HG03571 (cell line): ENCODE results near the gene TBRG1.
A peak's percentile ranks its signal among the peaks of the same experiment; 100 is the strongest.

Experiments used
- ATAC-seq: cut with Tn5 transposase; IDR thresholded peaks from one replicate; pipeline ENCODE4 v1.9.1; 2021; ENCODE audit not compliant: unreplicated experiment

TBRG1 gene

DNA sequence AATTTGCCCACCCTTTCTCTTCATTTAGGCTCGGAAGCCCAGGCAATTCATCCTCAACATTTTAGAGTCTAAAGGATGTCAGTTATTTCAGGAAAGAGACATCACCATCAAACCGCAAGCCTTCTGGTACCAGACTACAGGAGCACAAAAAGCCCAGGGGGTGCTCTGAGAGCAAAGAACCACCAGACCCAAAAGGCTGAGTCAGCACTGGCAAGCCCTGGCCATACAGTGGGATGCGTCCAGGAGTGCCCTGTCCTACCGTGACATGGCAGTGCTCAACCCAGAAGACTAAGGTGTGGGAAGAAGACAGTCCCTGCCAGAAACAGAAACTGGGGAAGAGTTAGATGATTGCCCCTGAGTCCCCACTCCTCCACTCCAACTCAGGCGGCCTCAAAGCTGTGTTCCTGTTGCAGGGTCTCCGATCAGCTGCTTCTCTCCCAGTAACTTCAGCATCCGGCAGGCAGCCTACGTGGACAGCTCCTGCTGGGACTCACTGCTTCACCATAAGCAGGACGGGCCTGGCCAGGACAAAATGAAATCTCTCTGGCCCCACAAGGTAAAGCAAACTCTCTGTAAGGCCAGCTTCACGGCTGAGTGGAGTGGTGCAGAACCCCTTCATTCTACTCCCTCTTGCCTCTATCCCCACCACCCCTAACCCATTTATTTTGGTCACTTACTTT, 10.0 kb upstream of the TBRG1 start:
- no peak for ATAC-seq

DNA sequence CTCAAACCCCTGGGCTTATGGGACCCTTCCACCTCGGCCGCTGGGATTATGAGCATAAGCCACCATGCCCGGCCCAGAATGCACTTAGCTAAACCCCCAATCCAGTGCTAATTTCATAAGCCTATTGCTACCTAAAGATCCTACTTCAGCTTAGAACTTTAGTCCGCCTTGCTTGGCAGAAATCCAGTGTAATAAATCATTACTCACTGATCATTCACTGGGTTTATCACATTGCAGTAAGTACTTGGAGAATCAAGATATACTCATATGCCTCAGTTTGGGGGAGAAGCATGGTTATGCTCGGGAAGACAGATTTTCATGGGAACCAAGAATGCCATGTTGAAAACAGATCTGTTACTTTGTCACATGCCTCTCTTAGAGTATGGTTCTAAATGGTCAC, 3.8 kb upstream of the TBRG1 start:
- no peak for ATAC-seq

GRCh38 chr11:124623861-124624525, 1.3 kb downstream of the TBRG1 start:
- ATAC-seq: no peak

DNA sequence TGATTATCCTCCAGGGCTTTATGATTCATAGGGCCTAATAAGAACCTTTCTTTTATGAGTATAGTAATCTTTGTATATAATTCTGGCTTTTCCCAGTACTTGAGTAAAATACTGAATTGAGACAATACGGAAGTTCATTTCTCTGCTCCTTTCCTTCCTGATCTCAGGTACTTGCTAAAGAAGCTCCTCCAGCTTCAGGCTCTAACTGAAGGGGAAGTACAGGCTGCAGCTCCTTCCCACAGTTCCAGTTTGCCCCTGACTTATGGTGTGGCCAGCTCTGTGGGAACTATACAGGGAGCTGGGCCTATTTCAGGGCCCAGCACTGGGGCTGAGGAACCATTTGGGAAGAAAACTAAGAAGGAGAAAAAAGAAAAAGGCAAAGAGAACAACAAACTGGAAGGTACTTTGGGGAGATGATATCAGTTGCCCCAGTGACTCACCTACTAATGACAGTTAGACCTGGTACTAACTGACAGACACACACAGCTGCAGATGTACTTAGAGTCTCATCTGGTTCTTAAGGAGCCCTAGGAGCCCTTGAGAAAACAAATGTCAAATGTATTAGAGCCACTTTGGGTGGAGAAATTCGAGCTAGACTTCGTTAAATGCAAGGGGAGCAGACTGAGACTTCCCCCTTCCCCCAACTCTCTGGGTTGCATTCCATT, 3.0 kb downstream of the TBRG1 start:
- no peak for ATAC-seq

GRCh38 chr11:124627546-124627945, 4.9 kb downstream of the TBRG1 start:
- ATAC-seq: no peak

DNA sequence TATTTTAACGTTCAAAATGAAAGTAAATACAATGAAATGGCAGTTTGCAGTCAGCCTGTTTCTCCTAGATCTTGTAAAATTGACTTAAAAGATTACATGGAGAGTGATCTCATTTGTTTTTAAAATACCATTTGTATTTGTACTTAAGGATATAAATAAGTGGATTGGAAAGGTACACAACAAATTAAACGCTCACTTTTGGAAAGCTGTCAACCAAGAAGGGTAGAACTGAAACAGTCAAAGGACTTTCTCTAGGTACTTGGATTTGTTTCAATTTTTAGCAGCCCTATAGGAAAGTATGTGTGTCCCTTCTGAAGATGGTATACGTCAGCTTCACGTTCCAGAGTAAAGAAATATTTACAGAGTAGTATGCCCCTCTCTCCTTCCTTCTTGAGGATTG, 7.3 kb downstream of the TBRG1 start:
- no peak for ATAC-seq

- ATAC-seq: no peak
Observed at GRCh38 chr11:124633355-124633754, 10.7 kb downstream of the TBRG1 start.

- no peak for ATAC-seq
Observed at GRCh38 chr11:124635932-124636331, 13.3 kb downstream of the TBRG1 start.

DNA sequence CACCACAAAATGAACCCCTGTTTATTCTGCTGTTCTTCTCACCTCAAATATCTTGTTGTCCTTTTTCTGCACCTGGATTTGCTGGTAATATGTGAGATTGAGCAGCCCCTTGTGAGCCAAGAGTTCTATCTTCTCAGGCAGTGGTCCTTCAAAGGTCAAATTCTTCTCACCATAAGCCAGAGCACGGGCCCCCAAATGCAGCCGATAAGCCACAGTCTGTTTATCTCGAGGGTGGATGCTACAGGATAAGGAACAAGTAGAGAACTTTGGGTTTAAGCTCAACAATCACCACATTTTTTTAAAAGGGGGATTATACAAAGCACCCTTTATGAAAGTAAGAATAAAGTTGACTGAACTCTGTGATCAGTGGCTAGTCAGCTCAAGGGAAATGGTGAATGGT, 15.8 kb downstream of the TBRG1 start:
- no peak for ATAC-seq

DNA sequence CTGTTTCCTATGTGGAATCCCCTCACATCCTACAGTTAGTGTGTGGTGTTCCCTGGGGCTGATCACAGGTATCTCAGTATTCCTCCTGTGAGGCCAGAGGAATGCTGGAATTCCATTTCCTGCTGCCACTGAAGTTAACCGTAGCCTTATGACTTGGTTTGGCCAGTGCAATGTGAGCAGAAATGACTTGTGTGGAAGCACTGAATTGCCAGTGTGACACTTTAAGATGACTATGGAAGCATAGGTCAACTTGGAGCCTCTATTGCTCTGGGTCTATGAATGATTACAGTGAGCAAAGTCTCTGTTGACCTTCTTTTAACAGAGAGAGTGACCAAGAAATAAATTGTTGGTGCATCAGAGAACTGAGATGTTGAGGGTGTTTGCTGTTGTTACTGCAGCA, 16.5 kb downstream of the TBRG1 start:
- ATAC-seq: no peak

GRCh38 chr11:124640666-124641065, 18.0 kb downstream of the TBRG1 start:
- no peak for ATAC-seq

GRCh38 chr11:124642628-124643027, 20.0 kb downstream of the TBRG1 start:
- ATAC-seq: no peak

DNA sequence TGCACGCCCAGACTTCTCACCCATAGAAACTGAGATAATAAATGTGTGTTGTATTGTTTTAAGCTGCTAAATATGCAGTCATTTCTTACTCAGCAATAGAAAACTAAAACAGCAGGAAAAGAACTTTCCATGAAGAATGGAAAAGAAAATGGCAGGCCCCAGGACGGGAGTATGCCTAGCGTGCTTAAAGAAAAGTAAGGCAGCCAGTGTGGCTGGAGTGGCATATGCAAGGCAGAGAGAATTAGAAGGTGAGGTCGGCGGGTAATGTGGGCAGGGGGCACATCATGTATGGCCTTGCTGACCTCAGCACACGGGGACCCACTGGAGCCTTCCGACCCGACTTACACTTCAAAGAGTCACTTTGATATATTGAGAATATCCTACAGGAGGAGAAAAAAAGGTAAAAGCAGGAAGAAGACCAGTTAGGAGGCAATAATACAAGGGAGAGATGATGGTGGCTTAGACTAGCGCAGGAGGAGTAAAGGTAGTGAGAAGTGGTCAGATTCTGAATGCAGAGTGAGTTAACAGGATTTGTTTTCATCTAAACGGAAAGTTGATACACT, 20.5 kb downstream of the TBRG1 start:
- no peak for ATAC-seq

DNA sequence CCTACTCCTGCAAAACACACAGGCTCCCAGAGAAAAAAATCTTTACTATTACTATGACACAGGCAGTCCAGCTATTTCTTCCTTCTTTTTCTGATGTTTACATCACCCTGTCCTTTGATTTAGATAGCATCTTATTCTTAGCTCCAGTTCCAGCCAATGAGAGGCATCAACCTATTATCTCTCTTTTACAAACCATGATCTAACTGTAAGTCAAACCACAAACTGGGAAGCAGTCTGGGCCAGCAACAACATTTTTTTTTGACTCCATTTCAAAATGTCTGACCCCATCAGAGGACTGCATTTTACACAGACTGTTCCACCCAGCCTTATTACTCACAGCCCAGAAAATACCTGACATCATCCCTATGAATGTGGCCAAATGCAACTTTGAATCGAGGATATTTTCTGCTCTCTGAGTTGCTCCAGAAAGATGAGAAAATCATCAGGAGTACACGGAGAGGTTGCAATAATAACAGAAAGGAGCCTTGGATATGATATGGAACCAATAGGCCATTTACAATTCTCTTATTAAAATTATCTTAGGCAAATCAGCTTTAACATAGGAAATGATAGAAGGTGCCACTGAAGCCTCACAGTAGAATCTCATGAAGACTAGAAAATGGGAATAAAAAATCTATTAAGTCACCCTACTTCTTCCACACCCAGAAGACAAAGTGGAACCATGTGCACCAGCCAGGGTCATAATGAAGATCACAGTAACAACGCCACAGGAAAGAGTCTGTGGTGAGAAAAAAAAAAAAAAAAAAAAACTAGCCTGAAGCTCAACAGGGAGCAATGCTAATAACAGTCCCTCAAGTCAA, 21.2 kb downstream of the TBRG1 start:
- no peak for ATAC-seq

DNA sequence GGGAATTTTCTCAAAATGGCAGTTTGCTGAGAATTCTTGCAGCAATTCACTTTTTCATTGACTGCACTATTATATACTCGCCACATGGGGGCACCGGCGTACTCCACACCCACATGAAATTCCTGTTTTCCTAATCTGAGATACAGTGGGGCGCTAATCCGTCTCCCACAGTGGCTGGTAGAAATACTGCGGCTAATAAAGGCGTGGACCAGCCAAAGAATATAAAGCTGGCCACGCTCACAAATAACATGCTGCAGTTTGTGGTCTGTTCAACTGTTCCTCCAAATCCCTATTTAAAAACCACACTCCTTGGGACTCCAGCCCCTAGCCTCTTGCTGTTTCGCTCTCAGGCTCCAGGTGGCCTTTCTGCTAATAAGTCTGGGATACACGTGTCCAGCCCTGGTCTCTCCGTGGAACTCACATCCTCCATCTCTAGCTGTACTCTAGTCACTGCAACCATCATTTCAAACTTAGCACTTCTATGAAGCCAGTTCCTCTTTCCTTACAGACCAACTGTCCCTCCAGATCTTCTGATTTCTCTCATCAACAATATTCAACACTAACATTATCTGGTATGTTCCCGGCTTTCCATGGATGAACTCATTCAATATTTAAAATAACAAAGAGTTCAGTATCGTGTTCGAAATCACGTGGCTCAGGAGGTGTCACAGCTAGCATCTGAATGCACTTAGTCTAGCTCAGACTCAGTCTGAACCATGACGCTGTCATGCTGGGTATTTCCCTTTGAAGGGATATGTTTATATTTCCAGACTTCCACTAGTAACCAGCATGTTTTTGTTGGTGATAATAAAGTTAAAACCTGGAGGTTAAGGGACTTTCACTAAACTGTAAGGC, 22.0 kb downstream of the TBRG1 start:
- ATAC-seq: peak; percentile 52

GRCh38 chr11:124646148-124646547, 23.5 kb downstream of the TBRG1 start:
- ATAC-seq: no peak

GRCh38 chr11:124648610-124649009, 25.9 kb downstream of the TBRG1 start:
- ATAC-seq: no peak

DNA sequence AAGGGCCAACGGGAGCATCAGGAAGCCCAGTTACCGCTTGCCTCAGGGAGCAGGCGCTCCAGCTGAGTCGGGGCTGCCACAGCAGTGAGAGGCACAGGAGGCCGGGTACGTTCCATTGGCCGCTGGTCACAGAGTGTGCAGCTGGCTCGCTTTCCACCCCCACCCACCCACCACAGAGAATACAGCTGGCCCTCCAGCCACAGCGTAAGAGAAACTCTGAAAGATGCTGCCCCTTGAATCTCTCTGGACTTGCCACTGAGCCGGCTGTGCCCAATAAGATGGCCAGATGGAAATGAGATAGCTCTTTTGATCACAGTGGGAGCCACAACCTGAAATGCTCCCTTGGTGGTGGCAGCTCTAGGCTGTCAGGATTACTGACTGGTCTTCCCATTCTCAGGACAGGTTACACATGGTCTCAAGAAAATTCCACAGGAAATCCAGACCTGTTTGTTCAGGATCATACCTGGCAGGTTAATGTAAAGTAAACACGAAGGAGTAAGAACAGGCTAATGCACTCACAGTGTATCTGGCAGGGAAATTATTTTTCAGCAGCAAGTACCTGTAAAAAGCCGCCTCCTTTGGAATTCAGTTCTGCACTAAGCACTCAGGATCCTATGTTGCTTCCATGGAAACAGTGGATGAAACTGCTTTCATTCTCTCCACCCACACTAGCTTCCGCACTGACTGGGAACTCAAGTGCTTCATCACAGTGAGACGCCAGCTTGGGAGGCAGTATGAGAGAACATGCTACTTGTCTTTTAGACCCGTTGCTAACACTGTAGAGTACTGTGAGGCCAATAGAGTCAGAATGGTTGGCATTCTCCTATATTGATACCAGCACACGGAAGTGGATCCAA, 34.3 kb downstream of the TBRG1 start:
- ATAC-seq: no peak

GRCh38 chr11:124657904-124658303, 35.2 kb downstream of the TBRG1 start:
- no peak for ATAC-seq
